Central memory CD8-positive, alpha-beta T cell (primary cell): ENCODE results near the gene CERS4.
"Not testable (repeated sequence)": the region's sequence is repeated elsewhere in the genome, so short reads cannot be mapped to it uniquely, and the experiment has no call there.

Experiments
- ATAC-seq: fragments of 150-1000 bp; cut with Tn5 transposase; replicated peaks from 2 replicates; pipeline ENCODE4 v1.10.0; 2022; ENCODE audit warnings: mild to moderate bottlenecking, moderate FRiP score, moderate number of reproducible peaks; ENCODE audit not compliant: poor library complexity, severe bottlenecking; ENCODE audit errors: extremely low read depth
- DNase-seq, 2 donors: peaks; one replicate each; pipeline ENCODE4 v3.0.0; 2021; ENCODE audit warnings: low spot score in 2 of 2
- H3K27ac Mint-ChIP-seq: one replicate; pipeline ENCODE4 v1.8.0; 2022; ENCODE audit warnings: low read depth, mild to moderate bottlenecking, moderate library complexity, mixed read lengths
- H3K27me3 Mint-ChIP-seq: one replicate; pipeline ENCODE4 v1.8.0; 2022; ENCODE audit warnings: mixed read lengths
- H3K36me3 Mint-ChIP-seq: one replicate; pipeline ENCODE4 v1.8.0; 2022; ENCODE audit warnings: mild to moderate bottlenecking, moderate library complexity, mixed read lengths; ENCODE audit not compliant: insufficient read depth
- H3K4me1 Mint-ChIP-seq: one replicate; pipeline ENCODE4 v1.8.0; 2022; ENCODE audit warnings: mixed read lengths
- H3K4me3 Mint-ChIP-seq: one replicate; pipeline ENCODE4 v1.8.0; 2022; ENCODE audit warnings: mild to moderate bottlenecking, moderate library complexity, mixed read lengths
- H3K9me3 Mint-ChIP-seq: one replicate; pipeline ENCODE4 v1.8.0; 2022; ENCODE audit warnings: mixed read lengths

The CERS4 gene

DNA sequence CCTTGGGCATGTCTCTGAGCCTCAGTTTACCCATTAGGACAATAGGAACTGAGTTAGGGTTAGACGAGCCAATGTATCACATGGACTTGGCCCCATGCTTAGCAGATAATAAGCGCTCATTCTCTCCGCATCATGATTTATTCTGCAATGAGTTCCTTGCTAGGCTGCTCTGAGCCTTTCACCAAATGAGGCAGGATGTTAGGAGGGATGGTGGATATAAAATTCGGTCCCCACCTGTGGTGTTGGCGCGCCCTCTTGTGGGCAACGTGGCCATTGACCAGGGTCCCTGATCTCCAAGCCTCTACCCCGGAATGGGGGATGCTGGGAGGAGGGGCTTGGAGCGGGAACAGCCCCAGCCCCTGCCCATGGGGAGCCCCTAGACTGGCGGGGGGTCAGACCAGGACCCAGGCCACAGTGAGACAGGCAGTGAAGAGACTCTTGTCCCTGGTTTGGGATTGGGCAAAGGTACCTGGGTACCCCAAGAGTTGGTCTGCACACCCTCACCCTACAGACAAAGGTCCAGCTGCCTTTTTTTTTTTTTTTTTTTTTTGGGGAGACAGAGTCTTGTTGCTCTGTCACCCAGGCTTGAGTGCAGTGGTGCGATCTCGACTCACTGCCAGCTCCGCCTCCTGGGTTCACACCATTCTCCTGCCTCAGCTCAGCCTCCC is 43.9 kb downstream of the CERS4 start:
- H3K36me3 Mint-ChIP-seq: peaks cover 12% of the 10 kb centered on the region
- H3K27ac Mint-ChIP-seq: no peak overlapping the region
- H3K4me1 Mint-ChIP-seq: peaks cover 15% of the 10 kb centered on the region
- H3K27me3 Mint-ChIP-seq: no peaks in the 10 kb centered on the region
- no peak overlapping the region for H3K4me3 Mint-ChIP-seq
- H3K9me3 Mint-ChIP-seq: no peaks in the 10 kb centered on the region
- peak; percentile 72 to 83 for DNase-seq
- ATAC-seq: peak; percentile 70

DNA sequence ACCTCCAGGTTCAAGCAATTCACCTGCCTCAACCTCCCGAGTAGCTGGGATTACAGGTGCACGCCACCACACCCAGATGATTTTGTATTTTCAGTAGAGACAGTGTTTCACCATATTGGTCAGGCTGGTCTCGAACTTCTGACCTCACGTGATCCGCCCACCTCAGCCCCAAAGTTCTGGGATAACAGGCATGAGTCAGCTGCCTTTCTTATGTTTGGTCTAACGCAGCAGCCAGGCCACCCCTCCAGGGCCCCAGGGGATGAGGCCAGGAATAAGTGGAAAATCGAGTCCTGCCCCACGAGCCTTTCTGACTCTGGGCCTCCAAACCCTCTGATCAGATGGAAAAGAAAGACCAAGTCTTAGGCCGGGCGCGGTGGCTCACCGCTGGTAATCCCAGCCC is 44.5 kb downstream of the CERS4 start:
- no peak for DNase-seq
- no peak overlapping the region for H3K27ac Mint-ChIP-seq

GRCh38 chr19:8254286-8255001 is 45.3 kb downstream of the CERS4 start:
- H3K36me3 Mint-ChIP-seq: peaks cover 14% of the 10 kb centered on the region
- H3K9me3 Mint-ChIP-seq: no peaks in the 10 kb centered on the region
- H3K4me1 Mint-ChIP-seq: peaks cover 20% of the 10 kb centered on the region
- ATAC-seq: no peak
- no peaks in the 10 kb centered on the region for H3K27me3 Mint-ChIP-seq
- DNase-seq: no peak
- H3K27ac Mint-ChIP-seq: no peak overlapping the region
- no peak overlapping the region for H3K4me3 Mint-ChIP-seq

More for the DNA sequence above, 44.5 kb downstream of the CERS4 start:
- no peaks in the 10 kb centered on the region for H3K9me3 Mint-ChIP-seq
- no peak for ATAC-seq
- no peak overlapping the region for H3K4me3 Mint-ChIP-seq
- peaks cover 14% of the 10 kb centered on the region for H3K36me3 Mint-ChIP-seq
- no peaks in the 10 kb centered on the region for H3K27me3 Mint-ChIP-seq
- peaks cover 15% of the 10 kb centered on the region for H3K4me1 Mint-ChIP-seq

GRCh38 chr19:8255426-8256125 is 46.4 kb downstream of the CERS4 start:
- no peaks in the 10 kb centered on the region for H3K9me3 Mint-ChIP-seq
- peaks cover 25% of the 10 kb centered on the region for H3K4me1 Mint-ChIP-seq
- H3K27me3 Mint-ChIP-seq: no peaks in the 10 kb centered on the region
- H3K36me3 Mint-ChIP-seq: peaks cover 17% of the 10 kb centered on the region
- no peak for DNase-seq
- ATAC-seq: no peak
- no peak overlapping the region for H3K27ac Mint-ChIP-seq
- no peak overlapping the region for H3K4me3 Mint-ChIP-seq

- ATAC-seq (no peak), DNase-seq (no peak)
- H3K4me3 Mint-ChIP-seq: no peak overlapping the region
- H3K27ac Mint-ChIP-seq: no peak overlapping the region
- no peaks in the 10 kb centered on the region for H3K27me3 Mint-ChIP-seq
- H3K36me3 Mint-ChIP-seq: peaks cover 19% of the 10 kb centered on the region
- no peaks in the 10 kb centered on the region for H3K9me3 Mint-ChIP-seq
- H3K4me1 Mint-ChIP-seq: peaks cover 25% of the 10 kb centered on the region
These were observed 47.3 kb downstream of the CERS4 start for GRCh38 chr19:8256276-8257051.

GRCh38 chr19:8257052-8257443 is 47.9 kb downstream of the CERS4 start:
- Mint-ChIP-seq H3K4me1 (peaks cover 25% of the 10 kb centered on the region), H3K27ac (no peak overlapping the region)

GRCh38 chr19:8259142-8259921 is 50.2 kb downstream of the CERS4 start:
- H3K4me1 Mint-ChIP-seq: peaks cover 20% of the 10 kb centered on the region
- no peak overlapping the region for H3K4me3 Mint-ChIP-seq
- ATAC-seq (no peak), DNase-seq (no peak)
- H3K27ac Mint-ChIP-seq: no peak overlapping the region
- H3K27me3 Mint-ChIP-seq: no peaks in the 10 kb centered on the region
- H3K36me3 Mint-ChIP-seq: peaks cover 17% of the 10 kb centered on the region
- no peaks in the 10 kb centered on the region for H3K9me3 Mint-ChIP-seq

More at GRCh38 chr19:8257052-8257443, 47.9 kb downstream of the CERS4 start:
- Mint-ChIP-seq H3K27me3 (no peaks in the 10 kb centered on the region), H3K36me3 (peaks cover 19% of the 10 kb centered on the region), H3K4me3 (no peak overlapping the region), H3K9me3 (no peaks in the 10 kb centered on the region)
- ATAC-seq: no peak
- DNase-seq: no peak

- no peak overlapping the region for H3K4me3 Mint-ChIP-seq
- peaks cover 17% of the 10 kb centered on the region for H3K36me3 Mint-ChIP-seq
- H3K9me3 Mint-ChIP-seq: no peaks in the 10 kb centered on the region
- no peak for DNase-seq
- no peaks in the 10 kb centered on the region for H3K27me3 Mint-ChIP-seq
- H3K27ac Mint-ChIP-seq: no peak overlapping the region
- H3K4me1 Mint-ChIP-seq: peaks cover 20% of the 10 kb centered on the region
- ATAC-seq: no peak
These were observed 50.7 kb downstream of the CERS4 start for GRCh38 chr19:8259922-8260247.

DNA sequence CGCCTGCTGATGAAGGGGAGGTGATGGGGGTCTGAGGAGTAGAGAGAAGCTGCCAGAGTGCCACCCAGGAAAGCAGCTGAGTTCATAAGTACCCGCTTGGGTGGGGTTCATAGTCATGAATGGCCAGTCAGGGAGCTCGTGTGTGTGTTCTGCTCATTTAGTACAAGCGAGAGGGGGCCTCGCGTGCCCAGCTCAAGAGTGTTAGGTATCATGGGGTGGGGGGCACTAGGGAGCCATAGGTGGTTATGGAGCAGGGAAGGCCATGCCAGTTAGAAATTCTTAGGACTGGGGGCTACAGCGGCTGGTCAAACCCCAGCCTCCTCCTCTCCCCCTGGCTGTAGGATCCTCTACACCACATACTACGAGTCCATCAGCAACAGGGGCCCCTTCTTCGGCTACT is 52.2 kb downstream of the CERS4 start:
- H3K4me1 Mint-ChIP-seq: peaks cover 16% of the 10 kb centered on the region
- H3K9me3 Mint-ChIP-seq: no peaks in the 10 kb centered on the region
- H3K36me3 Mint-ChIP-seq: peaks cover 13% of the 10 kb centered on the region
- H3K27ac Mint-ChIP-seq: no peak overlapping the region
- no peaks in the 10 kb centered on the region for H3K27me3 Mint-ChIP-seq
- no peak for ATAC-seq
- no peak for DNase-seq
- no peak overlapping the region for H3K4me3 Mint-ChIP-seq

GRCh38 chr19:8261881-8262280 is 52.7 kb downstream of the CERS4 start:
- Mint-ChIP-seq H3K9me3 (no peaks in the 10 kb centered on the region), H3K27me3 (no peaks in the 10 kb centered on the region), H3K4me1 (peaks cover 15% of the 10 kb centered on the region), H3K36me3 (peaks cover 13% of the 10 kb centered on the region), H3K4me3 (no peak overlapping the region), H3K27ac (no peak overlapping the region)
- DNase-seq (no peak), ATAC-seq (no peak)

GRCh38 chr19:8262431-8262830 is 53.3 kb downstream of the CERS4 start:
- Mint-ChIP-seq H3K4me3 (no peak overlapping the region), H3K27ac (no peak overlapping the region), H3K27me3 (no peaks in the 10 kb centered on the region), H3K4me1 (peaks cover 10% of the 10 kb centered on the region), H3K9me3 (no peaks in the 10 kb centered on the region), H3K36me3 (peaks cover 10% of the 10 kb centered on the region)
- DNase-seq (no peak), ATAC-seq (no peak)

DNA sequence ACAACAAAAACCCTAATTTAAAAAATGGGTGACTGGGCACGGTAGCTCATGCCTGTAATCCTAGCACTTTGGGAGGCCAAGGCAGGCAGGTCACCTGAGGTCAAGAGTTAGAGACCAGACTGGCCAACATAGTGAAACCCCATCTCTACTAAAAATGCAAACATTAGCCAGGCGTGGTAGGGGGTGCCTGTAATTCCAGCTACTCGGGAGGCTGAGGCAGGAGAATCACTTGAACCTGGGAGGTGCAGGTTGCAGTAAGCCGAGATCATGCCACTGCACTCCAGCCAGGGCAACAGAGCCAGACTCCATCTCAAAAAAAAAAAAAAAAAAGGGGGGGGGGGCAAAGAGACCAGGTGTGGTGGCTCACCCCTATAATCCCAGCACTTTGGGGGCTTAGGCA is 55.1 kb downstream of the CERS4 start:
- peaks cover 17% of the 10 kb centered on the region for H3K4me1 Mint-ChIP-seq
- not testable (repeated sequence) for H3K27ac Mint-ChIP-seq

More for the DNA sequence above, 55.1 kb downstream of the CERS4 start:
- not testable (repeated sequence) for H3K4me3 Mint-ChIP-seq, ATAC-seq, H3K9me3 Mint-ChIP-seq, H3K27me3 Mint-ChIP-seq, DNase-seq, H3K36me3 Mint-ChIP-seq
